Stimulated activated CD4-positive, alpha-beta T cell treated with anti-CD3 and anti-CD28 coated beads, TNF-alpha, amount 100 ng/mL, for 1 hour (primary cell): ENCODE data around the gene IFT27.

Source experiments
- DNase-seq, 3 donors: peaks; one replicate each; pipeline ENCODE4 v3.0.0-alpha.2; 2020; ENCODE audit warnings: low read depth in 3 of 3, low spot score in 1 of 3

The IFT27 gene

DNA sequence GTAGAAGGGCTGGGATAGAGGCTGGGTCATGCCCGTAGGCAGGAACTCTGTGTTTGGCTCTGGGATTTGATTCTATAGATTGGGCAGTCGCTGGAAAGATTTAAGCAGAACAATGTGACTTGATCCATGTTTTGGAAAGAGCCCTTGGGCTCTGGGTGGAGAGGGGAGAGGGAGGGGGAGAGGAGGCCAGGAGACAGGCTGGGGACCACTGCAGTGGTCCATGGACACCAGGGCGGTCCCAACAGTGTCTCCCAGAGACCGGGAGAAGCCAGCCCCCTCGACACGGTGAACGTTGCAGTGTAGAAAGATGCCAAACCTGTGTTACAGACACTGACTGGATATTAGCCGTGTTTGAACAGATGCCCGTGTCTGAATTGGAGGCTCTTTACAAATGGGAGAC, 21.5 kb upstream of the IFT27 start:
- DNase-seq, result no peak

DNA sequence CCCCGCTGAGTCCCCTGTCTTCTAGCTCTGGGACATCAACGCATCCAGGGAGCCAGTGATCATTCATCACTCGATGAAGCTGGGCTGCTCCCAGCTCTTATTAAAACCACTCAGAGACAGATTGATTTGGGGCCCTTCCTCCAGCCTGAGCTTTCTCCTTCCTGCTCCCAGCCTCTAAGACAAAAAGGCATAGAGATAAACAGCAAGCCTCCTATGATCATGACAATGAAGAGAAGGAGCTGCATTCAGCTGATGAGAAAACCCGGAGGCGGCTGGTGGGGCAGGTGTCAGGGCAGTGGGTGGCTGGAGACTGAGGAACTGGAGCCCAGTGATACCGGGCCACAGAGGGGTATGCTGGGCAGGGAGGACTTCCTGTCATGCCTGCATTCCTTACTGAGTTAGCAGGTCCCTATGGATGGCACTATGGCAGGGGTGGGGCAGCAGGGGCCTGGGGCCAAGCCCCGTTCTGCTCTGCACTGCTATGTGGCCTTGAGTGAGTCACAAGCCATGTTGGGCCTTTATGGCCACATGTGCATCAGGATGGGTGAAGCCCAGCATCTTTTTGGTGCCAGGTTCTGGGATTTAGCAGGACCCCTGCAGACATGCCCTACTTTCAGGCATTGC, 20.7 kb upstream of the IFT27 start:
- no peak for DNase-seq

DNA sequence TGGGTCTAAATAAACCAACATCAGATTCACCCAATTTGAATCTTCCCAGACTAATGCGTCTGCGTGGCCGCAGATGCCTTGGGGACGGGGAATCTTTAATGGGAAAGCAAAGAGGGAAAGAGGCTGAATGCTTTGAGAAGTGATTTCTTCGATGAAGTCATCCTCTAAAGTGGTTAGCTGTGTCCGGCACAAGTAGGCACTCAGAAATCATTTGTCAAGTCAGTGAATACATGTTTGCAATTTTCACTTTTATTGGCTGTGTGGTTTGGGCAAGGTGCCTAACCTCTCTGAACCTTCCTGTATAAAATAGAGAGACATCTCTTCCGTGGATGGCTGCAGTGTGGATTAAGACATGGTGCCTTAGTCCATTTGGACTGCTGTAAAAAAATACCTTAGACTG, 19.7 kb upstream of the IFT27 start:
- no peak for DNase-seq

DNA sequence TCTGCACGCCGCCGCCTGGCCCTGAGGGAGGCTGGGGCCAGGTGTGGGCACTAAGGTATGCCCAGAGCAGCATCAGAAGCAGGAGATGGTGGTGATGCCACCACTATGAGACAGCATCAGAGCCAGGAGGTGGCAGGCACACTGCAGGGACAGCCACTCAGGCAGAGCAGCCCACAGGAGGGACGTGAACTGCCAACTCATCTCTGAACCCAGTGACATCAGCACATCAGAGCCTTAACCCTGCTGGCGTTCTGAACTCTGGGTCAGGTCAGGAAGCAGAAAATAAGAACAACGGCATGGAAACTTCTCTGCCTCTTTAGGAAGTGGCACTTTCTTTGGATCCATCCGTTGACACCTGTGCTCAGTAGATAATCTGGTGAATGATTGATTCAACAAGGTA, 14.7 kb upstream of the IFT27 start:
- DNase-seq, result no peak

DNA sequence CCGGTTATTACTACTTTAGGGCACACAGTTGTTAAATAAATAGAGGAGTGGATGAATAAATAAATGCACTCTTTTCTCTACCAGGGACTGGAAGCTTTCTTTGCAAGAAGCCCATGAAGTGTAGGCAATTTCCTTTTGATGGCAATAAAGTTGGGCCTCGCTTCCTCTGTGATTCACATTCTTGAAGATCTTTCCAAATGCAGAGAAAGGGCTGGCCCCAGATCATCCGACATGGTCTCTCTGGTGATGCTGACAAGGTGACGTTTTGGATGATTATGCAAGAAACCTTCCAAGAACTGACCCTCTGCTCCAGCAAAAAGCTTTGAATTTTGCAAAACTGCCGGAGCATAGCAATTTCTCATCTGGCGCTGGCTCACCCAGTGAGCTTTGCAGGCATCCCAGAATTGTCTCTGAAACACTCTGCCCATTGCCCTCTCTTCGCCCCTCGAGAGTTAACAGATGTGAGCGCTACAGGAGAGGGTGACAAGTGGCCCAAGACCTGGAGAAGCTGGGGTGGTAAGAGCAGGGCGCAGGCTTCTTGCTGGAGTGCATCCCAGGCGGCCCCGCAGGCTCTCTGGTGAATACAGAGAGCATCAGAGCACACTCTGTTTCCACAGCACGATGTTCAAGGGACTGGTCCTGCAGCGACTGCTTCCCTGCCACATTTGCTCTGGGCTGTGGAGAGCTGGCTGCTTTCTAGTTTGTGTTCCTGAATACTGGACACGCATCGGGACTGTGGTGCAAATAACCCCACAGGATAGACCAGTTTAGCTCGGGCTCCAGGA, 11.5 kb upstream of the IFT27 start:
- DNase-seq, result no peak

DNA sequence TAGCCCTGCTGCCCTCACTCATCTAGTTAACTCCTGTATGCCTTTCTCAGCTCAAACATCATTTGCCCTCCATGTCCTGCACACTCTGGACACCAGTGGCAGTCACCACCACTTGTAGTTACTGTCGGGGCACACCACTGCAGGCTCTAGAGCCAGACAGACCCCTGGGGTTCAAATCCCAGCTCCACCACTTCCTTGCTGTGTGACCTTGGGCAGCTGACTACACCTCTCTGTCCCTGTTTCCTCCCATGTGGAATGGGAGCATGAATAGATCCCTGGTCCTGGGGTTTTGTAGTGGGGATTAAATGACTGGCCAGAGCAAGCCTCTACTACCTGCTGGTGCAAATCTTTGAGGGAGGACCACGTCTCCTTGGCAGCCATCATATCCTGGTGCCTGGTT, 7.8 kb upstream of the IFT27 start:
- DNase-seq, result no peak

DNA sequence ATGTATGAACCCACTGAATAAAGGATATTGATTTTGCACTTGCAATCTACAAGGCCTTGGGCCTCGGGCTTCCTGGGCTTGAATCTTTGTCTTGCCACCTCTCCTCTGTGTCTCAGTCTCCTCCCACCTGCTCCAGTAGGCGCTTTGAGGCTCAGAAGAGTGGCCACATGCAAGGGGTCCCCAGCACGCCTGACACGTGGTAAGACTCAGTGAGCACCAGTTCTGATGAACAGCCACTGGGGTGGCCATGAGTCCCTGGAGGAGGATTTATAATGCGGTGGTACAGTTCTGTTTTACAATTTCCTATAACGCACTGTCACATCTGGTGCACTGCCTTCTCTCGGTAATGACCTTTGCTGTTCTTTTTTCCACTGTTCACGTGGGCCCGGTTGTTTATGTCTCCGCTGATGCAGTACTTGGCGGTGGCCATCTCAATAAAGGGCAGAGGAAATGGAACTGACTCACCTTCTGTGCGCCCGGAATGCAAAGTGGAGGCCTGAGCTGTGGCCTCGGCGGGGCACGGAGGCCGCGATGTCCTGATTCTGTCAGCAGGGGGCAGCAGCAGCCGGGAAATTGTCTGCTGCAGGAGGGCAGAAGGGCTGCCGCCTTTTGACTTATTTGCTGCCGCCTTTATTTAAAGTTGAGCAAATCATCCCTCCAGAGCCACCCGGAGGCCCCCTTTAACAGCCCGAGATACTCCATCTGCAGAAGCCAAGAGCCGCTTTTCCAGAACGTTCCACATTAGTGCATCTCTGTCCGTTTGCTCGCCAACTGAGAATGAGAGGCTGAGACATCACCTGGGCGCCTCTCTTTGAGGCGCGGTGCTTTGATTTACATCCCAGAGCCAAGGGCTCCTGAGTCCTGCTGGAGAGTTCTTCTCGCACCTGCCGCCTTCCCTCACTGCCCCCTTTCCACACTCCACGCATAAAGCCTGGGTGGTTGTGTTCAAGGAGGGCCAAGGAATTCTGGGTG, 6.0 kb upstream of the IFT27 start:
- peak; percentile 64 to 88 (median 81) for DNase-seq

DNA sequence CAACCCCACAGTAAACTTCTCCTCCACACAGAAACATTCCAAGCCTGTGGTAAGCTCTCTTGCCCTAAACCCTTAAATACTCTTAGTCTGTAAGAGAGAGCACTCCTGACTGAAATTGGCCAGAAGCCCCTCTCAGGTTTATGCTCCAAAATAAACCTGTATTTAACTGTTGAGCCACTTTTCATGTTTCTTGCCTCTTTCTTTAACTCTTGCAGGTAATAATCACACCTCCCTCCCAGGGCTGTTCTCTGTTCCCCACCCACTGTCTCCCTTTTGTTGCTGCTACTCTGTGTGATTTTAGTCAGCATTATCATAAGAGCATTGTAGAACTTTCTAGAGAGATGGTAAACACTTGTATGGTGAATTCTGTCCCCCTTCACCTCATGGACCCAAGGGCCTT, 2.1 kb upstream of the IFT27 start:
- DNase-seq, result no peak

DNA sequence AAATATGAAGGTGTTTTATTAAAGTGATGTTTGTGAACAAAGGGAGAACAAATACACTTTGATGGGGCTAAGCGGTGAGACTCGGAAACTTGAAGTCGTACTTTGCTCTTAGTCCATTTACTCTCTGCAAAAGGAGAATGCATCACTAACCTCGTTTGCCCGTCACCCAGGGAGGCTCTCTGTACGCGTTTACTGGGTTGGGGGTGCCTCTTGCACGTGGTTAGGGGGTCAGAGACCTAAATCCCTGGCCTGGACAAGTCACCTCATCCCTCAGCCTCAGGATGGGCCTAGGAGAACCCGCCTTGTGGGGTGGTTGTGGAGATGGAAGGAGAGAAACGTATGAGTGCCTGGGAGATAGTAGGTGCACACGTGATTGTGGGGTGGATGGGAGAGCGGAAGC, 803 bp upstream of the IFT27 start:
- no peak for DNase-seq

DNA sequence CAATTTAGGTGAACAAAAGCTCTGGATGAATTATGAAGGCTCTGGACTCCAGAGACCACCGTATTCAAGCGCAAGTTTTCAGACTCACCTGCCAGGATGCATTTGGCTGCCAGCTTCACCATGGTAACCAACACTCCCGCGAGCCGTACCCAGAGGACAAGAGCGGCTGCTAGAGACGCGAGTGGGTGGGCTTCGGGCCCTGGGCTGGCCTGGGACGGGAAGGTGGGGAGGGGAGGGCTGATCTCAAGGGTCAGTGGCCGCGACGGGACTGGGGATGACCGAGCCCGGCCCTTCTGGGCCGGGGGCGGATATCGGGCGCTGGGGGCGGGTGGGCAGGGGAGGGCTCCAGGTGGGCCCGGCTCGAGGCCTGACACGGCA, 344 bp downstream of the IFT27 start:
- DNase-seq, result peak in 1 of 3 donors; percentile 10

DNA sequence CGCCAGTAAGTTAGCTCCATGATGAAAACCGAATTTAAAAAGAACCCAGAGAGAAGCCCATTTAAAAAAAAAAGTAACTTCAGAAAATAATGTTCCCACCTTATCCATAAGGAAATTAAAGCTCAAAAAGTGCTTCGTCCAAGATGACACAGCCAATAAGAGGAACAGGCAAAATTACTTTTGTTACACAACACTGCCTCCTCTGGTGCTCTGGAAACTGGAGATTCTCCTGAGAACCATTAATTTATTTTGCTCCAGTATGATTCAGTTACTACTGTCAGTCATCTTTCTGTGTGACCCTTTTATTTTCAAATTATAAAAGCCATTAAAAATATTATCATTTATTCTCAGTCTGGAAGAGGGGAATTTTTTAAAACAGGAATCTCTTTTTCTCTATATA, 2.0 kb downstream of the IFT27 start:
- no peak for DNase-seq

DNA sequence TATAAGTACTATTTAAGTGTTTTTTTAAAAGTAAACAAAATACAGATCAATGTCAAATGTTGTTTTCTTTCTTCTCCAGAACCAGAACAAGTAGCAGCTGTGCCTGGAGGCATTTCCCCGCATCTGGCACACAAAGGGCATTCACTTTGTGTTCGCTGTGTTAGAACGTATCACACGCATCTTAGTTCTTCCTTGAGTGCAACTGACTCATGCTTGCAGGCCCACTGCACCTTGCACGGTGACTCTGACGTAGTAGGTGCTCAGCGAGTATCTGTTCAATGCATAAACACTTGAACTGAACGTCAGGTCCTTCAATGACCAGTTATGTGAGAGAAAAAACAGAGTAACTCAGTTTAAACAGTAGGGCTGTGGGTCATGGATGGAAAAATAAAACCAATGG, 3.5 kb downstream of the IFT27 start:
- DNase-seq, result no peak

DNA sequence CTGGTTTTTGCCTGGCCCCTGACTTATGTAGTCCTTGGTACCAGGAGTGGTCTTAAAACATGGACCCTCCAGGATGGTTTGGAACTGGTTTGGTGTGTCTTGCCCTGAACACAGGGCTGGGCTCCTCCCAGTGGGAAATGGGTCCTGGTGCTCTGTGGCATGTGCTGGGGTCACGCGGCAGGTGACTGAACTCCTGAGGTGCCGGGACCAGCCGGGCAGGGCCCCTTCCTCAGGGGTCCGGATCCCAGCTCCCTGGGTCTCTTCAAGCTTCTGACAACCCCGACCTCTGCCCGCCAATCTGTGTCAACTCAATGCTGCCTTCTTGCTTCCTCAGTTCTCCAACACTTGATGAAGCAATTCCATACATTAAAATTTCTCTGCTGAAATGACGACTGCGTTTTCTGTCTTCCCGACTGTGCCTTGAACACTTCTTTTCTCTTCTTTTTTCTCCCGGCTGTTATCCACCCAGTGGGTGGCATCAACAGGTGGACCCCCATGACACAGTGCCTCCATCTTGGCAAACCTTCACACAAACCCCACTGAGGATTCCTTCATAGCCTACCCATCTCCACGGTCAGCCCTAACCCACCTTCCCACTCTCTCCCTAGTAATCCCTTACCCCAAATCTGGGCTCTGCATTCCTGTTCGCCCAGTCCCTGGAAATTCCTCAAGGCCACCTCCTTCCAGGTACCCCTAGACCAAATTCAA, 4.4 kb downstream of the IFT27 start:
- no peak for DNase-seq

DNA sequence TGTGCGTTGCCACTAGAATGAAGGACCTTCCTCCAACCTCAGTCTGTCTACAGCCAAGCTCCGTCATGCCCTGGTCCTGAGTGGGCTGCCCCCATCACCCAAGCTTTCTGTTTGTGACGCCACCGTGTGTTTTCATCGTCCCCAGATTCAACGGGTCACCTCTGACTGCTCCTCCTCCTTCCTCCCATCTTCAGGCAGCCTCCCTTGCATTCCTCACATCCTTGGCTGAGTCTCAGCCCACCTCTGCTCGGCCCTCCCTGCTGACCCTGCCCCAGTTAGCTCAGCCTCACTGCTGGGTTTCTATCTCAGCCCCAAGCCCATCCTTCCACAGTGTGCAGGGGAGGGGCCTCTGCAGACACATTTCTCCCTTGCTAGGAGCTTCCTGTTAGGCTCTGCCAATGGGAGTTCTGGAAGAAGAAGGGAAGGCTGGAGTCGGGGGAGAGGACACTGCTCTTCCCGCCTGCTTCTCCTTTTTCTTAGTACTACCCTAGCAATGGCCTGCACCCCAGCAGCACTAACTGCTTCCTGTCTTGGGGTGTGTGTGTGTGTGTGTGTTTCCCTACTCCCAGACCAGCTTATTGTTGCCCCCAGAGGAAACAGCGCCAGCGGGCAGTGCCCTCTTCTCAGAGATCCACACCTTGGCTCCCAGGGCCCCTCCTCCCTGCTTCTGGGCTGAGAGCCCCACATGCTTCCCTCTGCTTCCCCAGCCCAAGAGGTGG, 5.2 kb downstream of the IFT27 start:
- no peak for DNase-seq

DNA sequence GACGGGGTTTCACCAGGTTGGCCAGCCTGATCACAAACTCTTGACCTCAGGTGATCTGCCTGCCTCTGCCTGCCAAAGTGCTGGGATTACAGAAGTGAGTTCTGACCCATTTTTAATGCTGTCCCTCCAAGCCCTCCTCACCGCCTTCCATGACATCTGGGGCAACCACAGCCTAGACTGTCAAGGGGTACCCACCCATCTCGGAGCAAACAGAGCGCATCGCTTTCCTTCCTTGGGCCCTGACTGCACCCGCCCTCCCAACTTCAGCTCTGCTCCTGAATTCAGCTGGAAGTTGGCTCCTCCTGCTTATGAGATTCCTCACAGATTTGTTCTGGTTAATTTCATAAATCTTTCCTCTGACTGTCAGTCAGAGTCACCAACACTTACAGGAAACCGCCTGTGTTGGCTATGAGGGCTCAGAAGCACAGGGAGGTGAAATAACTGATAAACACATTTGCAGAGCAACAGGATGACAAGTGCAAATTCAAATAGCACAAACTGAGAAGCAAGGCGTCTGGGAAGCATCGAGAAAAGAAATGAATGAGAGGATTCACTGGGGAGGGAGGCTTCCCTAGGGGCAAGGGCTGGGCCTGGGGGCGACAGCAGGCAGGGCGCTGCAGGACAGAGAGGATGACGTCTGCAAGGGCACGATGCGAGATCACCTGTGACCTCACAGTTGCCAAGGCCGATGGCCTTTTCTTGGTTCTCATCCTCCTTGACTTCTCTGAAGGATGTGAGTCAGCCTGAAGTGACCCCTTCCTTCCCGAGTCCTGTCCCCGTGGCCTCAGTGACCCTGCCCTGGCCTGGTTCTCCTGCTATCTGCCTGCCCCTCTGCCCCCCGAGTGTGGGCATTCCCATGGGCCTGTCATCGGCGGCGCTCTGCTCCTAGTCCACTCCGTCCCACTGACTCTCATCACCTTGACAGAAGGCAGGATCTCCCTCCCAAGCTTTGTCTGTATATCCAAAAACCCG, 6.1 kb downstream of the IFT27 start:
- DNase-seq, result no peak

DNA sequence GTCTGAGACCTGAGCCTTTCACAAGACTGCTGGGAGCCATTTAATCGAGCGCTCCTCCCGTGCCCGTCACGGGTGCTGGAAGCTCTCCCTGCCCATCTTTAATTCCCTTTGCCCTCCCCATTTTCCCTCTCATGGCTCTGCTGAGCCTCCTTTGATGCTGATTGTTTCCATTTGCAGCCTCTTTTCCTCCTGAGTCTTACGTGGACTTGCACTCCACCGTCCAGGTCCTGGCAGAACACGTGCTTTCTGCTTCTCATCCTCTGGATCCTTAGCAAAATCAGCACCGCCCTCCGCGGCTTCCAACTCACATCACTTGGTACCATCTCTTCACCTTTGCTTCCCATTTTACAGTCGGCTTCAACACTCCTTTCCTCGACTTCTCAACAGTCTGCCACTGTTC, 7.3 kb downstream of the IFT27 start:
- DNase-seq, result no peak

DNA sequence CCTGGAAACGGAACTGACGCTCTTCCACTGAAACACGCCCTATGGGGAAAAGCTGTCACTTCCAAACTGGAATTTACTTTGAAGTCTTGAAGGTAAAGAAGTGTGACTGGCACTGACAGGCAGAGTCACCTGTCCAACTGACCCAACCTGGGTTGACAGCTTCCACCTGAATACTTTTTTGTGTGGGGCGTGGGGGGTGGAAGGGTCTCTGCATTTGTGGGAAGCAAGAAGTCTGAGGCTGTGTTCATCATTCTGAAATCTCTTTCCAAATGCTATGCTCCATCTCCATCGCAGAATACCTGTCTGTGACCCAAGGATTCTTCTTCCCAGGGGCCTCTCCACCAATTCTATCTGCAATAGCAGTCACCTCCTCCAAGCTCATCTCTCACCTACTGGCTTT, 7.8 kb downstream of the IFT27 start:
- DNase-seq, result no peak

DNA sequence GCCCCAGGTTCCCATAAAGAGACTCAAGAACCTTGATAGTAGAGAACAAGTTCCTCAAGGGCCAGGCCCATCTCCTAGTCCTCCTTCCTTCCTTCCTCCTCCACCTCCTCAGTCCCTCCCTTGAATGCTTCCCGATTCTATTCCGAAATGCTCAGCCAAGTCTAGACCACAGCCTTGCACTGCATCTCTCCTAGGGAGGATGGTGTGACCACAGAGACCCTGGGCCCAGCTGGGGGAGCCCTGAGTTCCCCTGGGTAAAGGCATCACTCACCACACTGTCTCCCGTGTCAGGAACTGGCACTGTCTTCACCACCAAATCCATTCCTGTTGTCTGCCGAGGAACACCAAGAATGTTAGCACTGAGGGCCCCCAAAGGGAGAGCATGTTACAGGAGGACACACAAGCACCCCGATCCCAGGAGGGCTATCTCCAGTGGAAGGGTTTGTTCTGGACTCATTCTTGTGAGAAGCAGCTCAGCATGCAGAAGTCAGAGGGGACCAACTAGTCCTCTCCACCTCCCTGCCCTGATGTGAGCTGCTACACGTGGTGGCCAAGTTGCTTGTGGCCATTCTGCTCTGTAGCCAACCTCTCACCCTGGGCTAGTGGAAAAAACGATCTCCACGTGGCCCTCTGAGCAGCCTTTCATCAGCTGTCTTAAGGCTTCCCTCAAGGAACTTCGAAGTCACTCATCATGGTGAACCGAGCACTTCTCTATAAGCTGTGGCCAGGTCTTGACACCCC, 8.7 kb downstream of the IFT27 start:
- DNase-seq, result no peak

DNA sequence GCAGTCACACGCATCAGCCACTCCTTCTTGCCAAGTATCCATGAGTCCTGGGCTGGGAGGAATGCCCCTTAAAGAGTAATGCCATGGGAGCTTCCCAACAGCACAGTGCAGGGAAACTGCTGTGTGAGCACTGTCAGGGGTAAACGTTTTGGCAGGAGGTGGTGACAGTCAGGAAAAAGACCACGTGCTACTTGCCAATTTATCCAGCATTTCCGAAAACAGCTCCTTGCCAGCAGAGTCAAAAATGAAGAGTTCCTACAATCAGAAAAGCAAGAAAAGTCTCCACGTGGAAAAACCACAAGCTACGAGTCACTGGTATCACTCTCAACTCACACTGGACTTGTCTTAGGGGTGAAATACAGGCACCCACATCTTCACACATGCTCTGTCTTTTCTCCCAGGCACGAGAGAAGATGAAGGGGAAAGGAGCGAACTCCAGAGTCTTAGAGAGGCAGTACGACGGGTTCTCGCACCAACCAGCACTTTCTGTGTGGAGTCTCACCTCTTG, 9.9 kb downstream of the IFT27 start:
- DNase-seq, result no peak
